HEK293 (cell line): ENCODE results near the gene SETD1A.

Experiments
- GLI2 ChIP-seq: fragments of 450-650 bp; formaldehyde crosslinking; IDR thresholded peaks from 2 replicates; pipeline ENCODE4; 2017; ENCODE audit warnings: missing biosample characterization, missing genetic modification characterization, low read depth, borderline replicate concordance
- HOXD13 ChIP-seq: sonication (generic); formaldehyde crosslinking; IDR thresholded peaks from 2 replicates; pipeline ENCODE4 v1.8.0; 2022; ENCODE audit warnings: missing genetic modification reagents, borderline replicate concordance
- KLF7 ChIP-seq: fragments of 450-650 bp; formaldehyde crosslinking; IDR thresholded peaks from 2 replicates; pipeline ENCODE4 v1.5.1; 2016; ENCODE audit warnings: missing biosample characterization, missing genetic modification characterization, borderline replicate concordance
- MYNN ChIP-seq: fragments of 450-650 bp; formaldehyde crosslinking; IDR thresholded peaks from 2 replicates; pipeline ENCODE4 v1.5.1; 2016; ENCODE audit warnings: missing biosample characterization, missing genetic modification characterization, borderline replicate concordance
- OVOL3 ChIP-seq: fragments of 450-650 bp; formaldehyde crosslinking; IDR thresholded peaks from 2 replicates; pipeline ENCODE4 v1.5.1; 2016; ENCODE audit warnings: missing biosample characterization, missing genetic modification characterization
- YY2 ChIP-seq: fragments of 450-650 bp; formaldehyde crosslinking; IDR thresholded peaks from 2 replicates; pipeline ENCODE4 v1.5.1; 2016; ENCODE audit warnings: missing biosample characterization, missing genetic modification characterization
- ZBTB7A ChIP-seq: fragments of 450-650 bp; formaldehyde crosslinking; IDR thresholded peaks from 2 replicates; pipeline ENCODE4 v1.5.1; 2016; ENCODE audit warnings: low read depth, missing biosample characterization, missing genetic modification characterization
- ZNF132 ChIP-seq: fragments of 450-650 bp; formaldehyde crosslinking; IDR thresholded peaks from 2 replicates; pipeline ENCODE4 v1.5.1; 2017; ENCODE audit warnings: missing biosample characterization, missing genetic modification characterization, borderline replicate concordance
- ZNF155 ChIP-seq: fragments of 450-650 bp; formaldehyde crosslinking; IDR thresholded peaks from 2 replicates; pipeline ENCODE4 v1.5.1; 2016; ENCODE audit warnings: missing biosample characterization, missing genetic modification characterization
- ZNF157 ChIP-seq: fragments of 450-650 bp; formaldehyde crosslinking; IDR thresholded peaks from 2 replicates; pipeline ENCODE4 v1.5.1; 2016; ENCODE audit warnings: missing biosample characterization, missing genetic modification characterization
- ZNF184 ChIP-seq: fragments of 450-650 bp; IDR thresholded peaks from 2 replicates; pipeline ENCODE4 v1.5.1; 2018; ENCODE audit warnings: missing biosample characterization, mild to moderate bottlenecking, missing genetic modification characterization
- ZNF211 ChIP-seq: fragments of 450-650 bp; formaldehyde crosslinking; IDR thresholded peaks from 2 replicates; pipeline ENCODE4 v1.5.1; 2016; ENCODE audit warnings: low read depth, missing biosample characterization, missing genetic modification characterization
- ZNF214 ChIP-seq: fragments of 450-650 bp; formaldehyde crosslinking; IDR thresholded peaks from 2 replicates; pipeline ENCODE4 v1.5.1; 2017; ENCODE audit warnings: missing biosample characterization, mild to moderate bottlenecking, missing genetic modification characterization, borderline replicate concordance
- ZNF37A ChIP-seq: fragments of 450-650 bp; IDR thresholded peaks from 2 replicates; pipeline ENCODE4 v1.5.1; 2018; ENCODE audit warnings: missing biosample characterization, missing genetic modification characterization
- ZNF433 ChIP-seq: fragments of 450-650 bp; formaldehyde crosslinking; IDR thresholded peaks from 2 replicates; pipeline ENCODE4 v1.5.1; 2016; ENCODE audit warnings: missing biosample characterization, missing genetic modification characterization, low read depth
- ZNF660 ChIP-seq: fragments of 450-650 bp; IDR thresholded peaks from 2 replicates; pipeline ENCODE4 v1.5.1; 2018; ENCODE audit warnings: missing biosample characterization, mild to moderate bottlenecking, missing genetic modification characterization
- ZNF747 ChIP-seq: fragments of 450-650 bp; formaldehyde crosslinking; IDR thresholded peaks from 2 replicates; pipeline ENCODE4 v1.5.1; 2016; ENCODE audit warnings: missing biosample characterization, missing genetic modification characterization
- TF ChIP-seq, protein P1 (sequence below): fragments of 450-650 bp; formaldehyde crosslinking; IDR thresholded peaks from 2 replicates; pipeline ENCODE4 v1.5.1; 2016; ENCODE audit warnings: missing biosample characterization, missing genetic modification characterization
- TF ChIP-seq, protein P2 (sequence below): fragments of 450-650 bp; formaldehyde crosslinking; IDR thresholded peaks from 2 replicates; pipeline ENCODE4 v1.5.1; 2016; ENCODE audit warnings: missing biosample characterization, missing genetic modification characterization, borderline replicate concordance
- TF ChIP-seq, protein P3 (sequence below): fragments of 450-650 bp; formaldehyde crosslinking; IDR thresholded peaks from 2 replicates; pipeline ENCODE4 v1.5.1; 2017; ENCODE audit warnings: missing biosample characterization, mild to moderate bottlenecking, missing genetic modification characterization, moderate library complexity
- TF ChIP-seq, protein P4 (sequence below): fragments of 450-650 bp; formaldehyde crosslinking; IDR thresholded peaks from 2 replicates; pipeline ENCODE4 v1.5.1; 2017; ENCODE audit warnings: missing biosample characterization, missing genetic modification characterization
- TF ChIP-seq, protein P5 (sequence below): fragments of 450-650 bp; formaldehyde crosslinking; IDR thresholded peaks from 2 replicates; pipeline ENCODE4 v1.5.1; 2016; ENCODE audit warnings: missing biosample characterization, missing genetic modification characterization
- TF ChIP-seq, protein P6 (sequence below): fragments of 450-650 bp; formaldehyde crosslinking; IDR thresholded peaks from 2 replicates; pipeline ENCODE4 v1.5.1; 2016; ENCODE audit warnings: missing biosample characterization, missing genetic modification characterization

Gene SETD1A

DNA sequence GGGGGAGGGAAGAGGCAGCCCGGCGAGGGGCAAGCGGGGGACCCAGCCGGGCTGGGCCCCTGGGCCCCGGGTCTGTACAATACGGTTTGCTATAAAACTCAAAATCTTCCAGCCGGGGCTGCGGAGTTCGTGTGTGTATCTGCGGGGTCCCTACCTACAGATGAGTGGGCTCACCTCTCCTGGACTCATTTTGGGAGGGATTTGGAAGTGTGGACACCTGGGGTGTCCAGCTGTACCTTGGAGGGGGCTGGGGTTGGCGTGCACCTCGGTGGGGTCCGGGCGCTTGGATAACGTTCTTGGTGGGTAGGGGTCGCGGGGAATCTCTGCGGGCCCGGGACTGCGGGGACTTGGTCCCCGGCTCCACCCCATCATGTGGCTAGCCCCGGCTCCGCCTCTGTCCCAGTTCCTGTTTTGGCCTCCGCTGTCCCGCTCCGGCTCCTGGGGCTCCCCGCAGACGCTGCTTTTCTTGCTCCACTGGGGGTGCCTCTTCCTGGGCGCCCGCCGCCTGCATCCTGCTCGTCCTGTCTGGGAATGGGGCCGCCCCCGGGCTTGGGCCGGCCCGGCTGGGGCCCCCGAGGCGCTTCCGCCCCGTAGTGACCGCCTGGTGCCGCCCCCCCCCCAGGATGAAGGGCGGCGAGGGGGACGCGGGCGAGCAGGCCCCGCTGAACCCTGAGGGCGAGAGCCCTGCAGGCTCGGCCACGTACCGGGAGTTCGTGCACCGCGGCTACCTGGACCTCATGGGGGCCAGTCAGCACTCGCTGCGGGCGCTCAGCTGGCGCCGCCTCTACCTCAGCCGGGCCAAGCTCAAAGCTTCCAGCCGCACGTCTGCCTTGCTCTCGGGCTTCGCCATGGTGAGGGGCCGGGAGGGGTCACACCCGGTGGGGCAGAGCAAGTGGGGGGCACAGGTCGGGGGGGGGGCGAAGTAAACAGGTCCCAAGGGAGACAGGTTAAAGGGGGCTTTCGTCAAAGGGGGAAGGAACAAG, 8.6 kb upstream of the SETD1A start, which contains the start of gene ORAI3 (continued):
- TF ChIP-seq, protein P1, sequence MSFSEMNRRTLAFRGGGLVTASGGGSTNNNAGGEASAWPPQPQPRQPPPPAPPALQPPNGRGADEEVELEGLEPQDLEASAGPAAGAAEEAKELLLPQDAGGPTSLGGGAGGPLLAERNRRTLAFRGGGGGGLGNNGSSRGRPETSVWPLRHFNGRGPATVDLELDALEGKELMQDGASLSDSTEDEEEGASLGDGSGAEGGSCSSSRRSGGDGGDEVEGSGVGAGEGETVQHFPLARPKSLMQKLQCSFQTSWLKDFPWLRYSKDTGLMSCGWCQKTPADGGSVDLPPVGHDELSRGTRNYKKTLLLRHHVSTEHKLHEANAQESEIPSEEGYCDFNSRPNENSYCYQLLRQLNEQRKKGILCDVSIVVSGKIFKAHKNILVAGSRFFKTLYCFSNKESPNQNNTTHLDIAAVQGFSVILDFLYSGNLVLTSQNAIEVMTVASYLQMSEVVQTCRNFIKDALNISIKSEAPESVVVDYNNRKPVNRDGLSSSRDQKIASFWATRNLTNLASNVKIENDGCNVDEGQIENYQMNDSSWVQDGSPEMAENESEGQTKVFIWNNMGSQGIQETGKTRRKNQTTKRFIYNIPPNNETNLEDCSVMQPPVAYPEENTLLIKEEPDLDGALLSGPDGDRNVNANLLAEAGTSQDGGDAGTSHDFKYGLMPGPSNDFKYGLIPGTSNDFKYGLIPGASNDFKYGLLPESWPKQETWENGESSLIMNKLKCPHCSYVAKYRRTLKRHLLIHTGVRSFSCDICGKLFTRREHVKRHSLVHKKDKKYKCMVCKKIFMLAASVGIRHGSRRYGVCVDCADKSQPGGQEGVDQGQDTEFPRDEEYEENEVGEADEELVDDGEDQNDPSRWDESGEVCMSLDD (tag by site-specific recombination) = 0 out of 2 replicates have a peak, but pooled peaks have one; percentile 33
- TF ChIP-seq, protein P2, sequence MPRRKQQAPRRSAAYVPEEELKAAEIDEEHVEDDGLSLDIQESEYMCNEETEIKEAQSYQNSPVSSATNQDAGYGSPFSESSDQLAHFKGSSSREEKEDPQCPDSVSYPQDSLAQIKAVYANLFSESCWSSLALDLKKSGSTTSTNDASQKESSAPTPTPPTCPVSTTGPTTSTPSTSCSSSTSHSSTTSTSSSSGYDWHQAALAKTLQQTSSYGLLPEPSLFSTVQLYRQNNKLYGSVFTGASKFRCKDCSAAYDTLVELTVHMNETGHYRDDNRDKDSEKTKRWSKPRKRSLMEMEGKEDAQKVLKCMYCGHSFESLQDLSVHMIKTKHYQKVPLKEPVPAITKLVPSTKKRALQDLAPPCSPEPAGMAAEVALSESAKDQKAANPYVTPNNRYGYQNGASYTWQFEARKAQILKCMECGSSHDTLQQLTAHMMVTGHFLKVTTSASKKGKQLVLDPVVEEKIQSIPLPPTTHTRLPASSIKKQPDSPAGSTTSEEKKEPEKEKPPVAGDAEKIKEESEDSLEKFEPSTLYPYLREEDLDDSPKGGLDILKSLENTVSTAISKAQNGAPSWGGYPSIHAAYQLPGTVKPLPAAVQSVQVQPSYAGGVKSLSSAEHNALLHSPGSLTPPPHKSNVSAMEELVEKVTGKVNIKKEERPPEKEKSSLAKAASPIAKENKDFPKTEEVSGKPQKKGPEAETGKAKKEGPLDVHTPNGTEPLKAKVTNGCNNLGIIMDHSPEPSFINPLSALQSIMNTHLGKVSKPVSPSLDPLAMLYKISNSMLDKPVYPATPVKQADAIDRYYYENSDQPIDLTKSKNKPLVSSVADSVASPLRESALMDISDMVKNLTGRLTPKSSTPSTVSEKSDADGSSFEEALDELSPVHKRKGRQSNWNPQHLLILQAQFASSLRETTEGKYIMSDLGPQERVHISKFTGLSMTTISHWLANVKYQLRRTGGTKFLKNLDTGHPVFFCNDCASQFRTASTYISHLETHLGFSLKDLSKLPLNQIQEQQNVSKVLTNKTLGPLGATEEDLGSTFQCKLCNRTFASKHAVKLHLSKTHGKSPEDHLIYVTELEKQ (tag by site-specific recombination) = no peak
- TF ChIP-seq ZNF433 (tag by site-specific recombination) (no peak), ZBTB7A (tag by site-specific recombination) (no peak; the same call in 1 of the 2 replicates), ZNF747 (no peak), OVOL3 (tag by site-specific recombination) (no peak), ZNF157 (tag by site-specific recombination) (no peak), ZNF132 (tag by site-specific recombination) (no peak), ZNF184 (tag by site-specific recombination) (no peak; the same call in 1 of the 2 replicates), ZNF211 (tag by site-specific recombination) (no peak), KLF7 (tag by site-specific recombination) (no peak), ZNF214 (tag by site-specific recombination) (no peak), ZNF37A (no peak), MYNN (tag by site-specific recombination) (no peak), HOXD13 (no peak), ZNF660 (tag by site-specific recombination) (peak; percentile 35; the same call in 1 of the 2 replicates), GLI2 (tag by site-specific recombination) (no peak), YY2 (tag by site-specific recombination) (no peak), ZNF155 (tag by site-specific recombination) (no peak)
- TF ChIP-seq, protein P3, sequence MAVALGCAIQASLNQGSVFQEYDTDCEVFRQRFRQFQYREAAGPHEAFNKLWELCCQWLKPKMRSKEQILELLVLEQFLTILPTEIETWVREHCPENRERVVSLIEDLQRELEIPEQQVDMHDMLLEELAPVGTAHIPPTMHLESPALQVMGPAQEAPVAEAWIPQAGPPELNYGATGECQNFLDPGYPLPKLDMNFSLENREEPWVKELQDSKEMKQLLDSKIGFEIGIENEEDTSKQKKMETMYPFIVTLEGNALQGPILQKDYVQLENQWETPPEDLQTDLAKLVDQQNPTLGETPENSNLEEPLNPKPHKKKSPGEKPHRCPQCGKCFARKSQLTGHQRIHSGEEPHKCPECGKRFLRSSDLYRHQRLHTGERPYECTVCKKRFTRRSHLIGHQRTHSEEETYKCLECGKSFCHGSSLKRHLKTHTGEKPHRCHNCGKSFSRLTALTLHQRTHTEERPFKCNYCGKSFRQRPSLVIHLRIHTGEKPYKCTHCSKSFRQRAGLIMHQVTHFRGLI (tag by site-specific recombination) = no peak
- TF ChIP-seq, protein P4, sequence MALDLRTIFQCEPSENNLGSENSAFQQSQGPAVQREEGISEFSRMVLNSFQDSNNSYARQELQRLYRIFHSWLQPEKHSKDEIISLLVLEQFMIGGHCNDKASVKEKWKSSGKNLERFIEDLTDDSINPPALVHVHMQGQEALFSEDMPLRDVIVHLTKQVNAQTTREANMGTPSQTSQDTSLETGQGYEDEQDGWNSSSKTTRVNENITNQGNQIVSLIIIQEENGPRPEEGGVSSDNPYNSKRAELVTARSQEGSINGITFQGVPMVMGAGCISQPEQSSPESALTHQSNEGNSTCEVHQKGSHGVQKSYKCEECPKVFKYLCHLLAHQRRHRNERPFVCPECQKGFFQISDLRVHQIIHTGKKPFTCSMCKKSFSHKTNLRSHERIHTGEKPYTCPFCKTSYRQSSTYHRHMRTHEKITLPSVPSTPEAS = no peak
- TF ChIP-seq, protein P5, sequence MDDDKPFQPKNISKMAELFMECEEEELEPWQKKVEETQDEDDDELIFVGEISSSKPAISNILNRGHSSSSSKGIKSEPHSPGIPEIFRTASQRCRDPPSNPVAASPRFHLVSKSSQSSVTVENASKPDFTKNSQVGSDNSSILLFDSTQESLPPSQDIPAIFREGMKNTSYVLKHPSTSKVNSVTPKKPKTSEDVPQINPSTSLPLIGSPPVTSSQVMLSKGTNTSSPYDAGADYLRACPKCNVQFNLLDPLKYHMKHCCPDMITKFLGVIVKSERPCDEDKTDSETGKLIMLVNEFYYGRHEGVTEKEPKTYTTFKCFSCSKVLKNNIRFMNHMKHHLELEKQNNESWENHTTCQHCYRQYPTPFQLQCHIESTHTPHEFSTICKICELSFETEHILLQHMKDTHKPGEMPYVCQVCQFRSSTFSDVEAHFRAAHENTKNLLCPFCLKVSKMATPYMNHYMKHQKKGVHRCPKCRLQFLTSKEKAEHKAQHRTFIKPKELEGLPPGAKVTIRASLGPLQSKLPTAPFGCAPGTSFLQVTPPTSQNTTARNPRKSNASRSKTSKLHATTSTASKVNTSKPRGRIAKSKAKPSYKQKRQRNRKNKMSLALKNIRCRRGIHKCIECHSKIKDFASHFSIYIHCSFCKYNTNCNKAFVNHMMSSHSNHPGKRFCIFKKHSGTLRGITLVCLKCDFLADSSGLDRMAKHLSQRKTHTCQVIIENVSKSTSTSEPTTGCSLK (tag by site-specific recombination) = no peak
- TF ChIP-seq, protein P6, sequence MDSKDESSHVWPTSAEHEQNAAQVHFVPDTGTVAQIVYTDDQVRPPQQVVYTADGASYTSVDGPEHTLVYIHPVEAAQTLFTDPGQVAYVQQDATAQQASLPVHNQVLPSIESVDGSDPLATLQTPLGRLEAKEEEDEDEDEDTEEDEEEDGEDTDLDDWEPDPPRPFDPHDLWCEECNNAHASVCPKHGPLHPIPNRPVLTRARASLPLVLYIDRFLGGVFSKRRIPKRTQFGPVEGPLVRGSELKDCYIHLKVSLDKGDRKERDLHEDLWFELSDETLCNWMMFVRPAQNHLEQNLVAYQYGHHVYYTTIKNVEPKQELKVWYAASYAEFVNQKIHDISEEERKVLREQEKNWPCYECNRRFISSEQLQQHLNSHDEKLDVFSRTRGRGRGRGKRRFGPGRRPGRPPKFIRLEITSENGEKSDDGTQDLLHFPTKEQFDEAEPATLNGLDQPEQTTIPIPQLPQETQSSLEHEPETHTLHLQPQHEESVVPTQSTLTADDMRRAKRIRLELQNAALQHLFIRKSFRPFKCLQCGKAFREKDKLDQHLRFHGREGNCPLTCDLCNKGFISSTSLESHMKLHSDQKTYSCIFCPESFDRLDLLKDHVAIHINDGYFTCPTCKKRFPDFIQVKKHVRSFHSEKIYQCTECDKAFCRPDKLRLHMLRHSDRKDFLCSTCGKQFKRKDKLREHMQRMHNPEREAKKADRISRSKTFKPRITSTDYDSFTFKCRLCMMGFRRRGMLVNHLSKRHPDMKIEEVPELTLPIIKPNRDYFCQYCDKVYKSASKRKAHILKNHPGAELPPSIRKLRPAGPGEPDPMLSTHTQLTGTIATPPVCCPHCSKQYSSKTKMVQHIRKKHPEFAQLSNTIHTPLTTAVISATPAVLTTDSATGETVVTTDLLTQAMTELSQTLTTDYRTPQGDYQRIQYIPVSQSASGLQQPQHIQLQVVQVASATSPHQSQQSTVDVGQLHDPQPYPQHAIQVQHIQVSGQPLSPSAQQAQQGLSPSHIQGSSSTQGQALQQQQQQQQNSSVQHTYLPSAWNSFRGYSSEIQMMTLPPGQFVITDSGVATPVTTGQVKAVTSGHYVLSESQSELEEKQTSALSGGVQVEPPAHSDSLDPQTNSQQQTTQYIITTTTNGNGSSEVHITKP = peak; percentile 95
